Coronary artery (tissue), 2 donors: Measurements from ENCODE around the gene DLG2.

Experiments used
- DNase-seq: peaks from one replicate; pipeline ENCODE4 v3.0.0-alpha.2; 2017; ENCODE audit warnings: low spot score
- H3K27ac ChIP-seq, 2 donors: fragments of 200-600 bp; sonication (generic); one replicate each; pipeline ENCODE4 v1.5.1; 2016 to 2019
- H3K4me3 ChIP-seq: fragments of 200-600 bp; sonication (generic); 2 replicates; pipeline ENCODE4 v1.5.1; 2016; ENCODE audit warnings: mild to moderate bottlenecking, moderate library complexity
- TF ChIP-seq, protein P1 (sequence below): fragments of 200-600 bp; sonication (generic); IDR thresholded peaks from one replicate; pipeline ENCODE4 v1.5.1; 2019; ENCODE audit warnings: antibody characterized with exemption

DLG2 gene

DNA sequence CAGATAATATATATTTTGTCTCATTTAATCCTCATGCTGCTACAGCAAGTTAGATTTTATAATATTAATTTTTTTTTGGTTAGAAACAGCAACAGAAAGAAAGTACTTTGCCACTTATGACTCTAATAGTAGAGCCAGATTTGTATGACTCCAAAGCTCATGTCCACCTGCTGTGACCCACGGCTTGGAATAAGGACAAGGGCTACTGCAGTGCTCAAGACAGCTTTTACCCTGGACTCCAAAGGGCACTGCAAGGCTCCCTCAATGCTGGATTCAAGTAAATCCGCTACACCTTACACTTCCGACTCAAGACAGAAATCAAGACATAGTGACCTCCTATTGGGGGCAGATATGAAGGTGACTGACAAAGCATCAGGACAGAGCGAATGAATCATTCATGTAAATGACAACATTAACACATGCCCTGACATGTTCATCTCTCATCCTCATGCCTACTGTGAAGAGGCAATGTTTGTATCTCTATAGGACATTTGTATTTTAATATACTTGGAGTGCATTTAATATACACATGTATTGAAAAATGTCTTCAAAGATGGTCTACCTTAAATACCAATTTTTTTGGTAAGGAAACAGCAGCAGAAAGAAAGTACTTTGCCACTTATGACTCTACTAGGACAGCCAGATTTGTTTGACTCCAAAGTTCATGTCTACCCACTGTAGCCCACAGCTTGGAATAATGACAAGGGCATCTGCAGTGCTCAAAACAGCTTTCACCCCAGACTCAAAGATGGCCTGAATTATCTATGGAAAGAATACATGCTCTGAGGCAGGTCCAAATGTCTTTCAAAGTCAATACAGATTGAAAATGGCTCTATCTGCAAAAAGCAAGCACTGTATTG lies 1965.4 kb downstream of the DLG2 start:
- no peak overlapping the region for H3K4me3 ChIP-seq
- TF ChIP-seq, protein P1, sequence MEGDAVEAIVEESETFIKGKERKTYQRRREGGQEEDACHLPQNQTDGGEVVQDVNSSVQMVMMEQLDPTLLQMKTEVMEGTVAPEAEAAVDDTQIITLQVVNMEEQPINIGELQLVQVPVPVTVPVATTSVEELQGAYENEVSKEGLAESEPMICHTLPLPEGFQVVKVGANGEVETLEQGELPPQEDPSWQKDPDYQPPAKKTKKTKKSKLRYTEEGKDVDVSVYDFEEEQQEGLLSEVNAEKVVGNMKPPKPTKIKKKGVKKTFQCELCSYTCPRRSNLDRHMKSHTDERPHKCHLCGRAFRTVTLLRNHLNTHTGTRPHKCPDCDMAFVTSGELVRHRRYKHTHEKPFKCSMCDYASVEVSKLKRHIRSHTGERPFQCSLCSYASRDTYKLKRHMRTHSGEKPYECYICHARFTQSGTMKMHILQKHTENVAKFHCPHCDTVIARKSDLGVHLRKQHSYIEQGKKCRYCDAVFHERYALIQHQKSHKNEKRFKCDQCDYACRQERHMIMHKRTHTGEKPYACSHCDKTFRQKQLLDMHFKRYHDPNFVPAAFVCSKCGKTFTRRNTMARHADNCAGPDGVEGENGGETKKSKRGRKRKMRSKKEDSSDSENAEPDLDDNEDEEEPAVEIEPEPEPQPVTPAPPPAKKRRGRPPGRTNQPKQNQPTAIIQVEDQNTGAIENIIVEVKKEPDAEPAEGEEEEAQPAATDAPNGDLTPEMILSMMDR: no peak
- H3K27ac ChIP-seq: no peak overlapping the region
- DNase-seq: no peak

DNA sequence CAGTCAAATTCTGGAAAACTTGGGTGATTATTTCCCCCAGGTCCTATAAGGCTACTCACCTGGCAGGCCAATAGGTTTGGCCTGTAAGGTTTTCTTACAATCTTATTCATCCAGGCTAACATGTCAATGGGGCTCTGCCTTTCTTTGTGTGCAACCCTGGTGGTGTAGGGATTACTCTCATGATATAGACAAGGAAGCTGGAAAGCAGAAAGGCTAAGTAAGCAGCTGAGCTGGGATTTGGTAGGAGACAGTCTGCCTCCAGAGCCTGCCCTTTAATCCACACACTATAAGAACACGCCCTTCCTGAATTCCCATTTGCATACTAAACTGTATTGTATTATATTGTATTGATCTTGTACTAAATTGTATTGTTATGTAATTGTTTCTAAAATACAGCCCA lies 1967.7 kb downstream of the DLG2 start:
- no peak overlapping the region for H3K27ac ChIP-seq
- DNase-seq: no peak
- H3K4me3 ChIP-seq: no peak overlapping the region
- TF ChIP-seq, protein P1: no peak

DNA sequence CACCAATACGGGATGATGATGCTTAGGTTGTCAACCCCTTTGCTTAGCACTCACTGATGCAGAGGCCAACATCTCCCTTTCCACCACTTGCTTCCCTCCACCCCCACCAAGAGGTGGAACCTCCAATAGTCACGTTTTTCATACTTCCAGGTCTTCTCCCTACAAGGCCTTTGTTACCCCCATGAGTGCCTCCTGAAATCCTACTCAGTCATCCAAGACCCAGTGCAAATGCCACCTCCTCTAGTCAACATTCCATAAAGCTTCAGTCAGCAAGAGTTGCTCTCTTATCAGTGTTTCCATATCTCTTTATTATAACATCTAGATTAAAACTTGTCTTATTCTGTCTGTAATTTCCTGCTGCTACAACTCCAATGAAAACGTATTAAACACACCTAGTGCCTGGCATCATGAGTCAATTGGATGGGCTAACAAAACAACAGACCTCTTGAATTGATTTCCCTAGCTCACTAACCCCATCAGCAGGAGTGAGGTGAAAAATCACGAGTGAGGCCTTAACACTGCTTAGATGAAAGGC lies 1970.3 kb downstream of the DLG2 start:
- H3K27ac ChIP-seq: no peak overlapping the region
- DNase-seq: no peak
- no peak overlapping the region for H3K4me3 ChIP-seq
- TF ChIP-seq, protein P1: no peak

DNA sequence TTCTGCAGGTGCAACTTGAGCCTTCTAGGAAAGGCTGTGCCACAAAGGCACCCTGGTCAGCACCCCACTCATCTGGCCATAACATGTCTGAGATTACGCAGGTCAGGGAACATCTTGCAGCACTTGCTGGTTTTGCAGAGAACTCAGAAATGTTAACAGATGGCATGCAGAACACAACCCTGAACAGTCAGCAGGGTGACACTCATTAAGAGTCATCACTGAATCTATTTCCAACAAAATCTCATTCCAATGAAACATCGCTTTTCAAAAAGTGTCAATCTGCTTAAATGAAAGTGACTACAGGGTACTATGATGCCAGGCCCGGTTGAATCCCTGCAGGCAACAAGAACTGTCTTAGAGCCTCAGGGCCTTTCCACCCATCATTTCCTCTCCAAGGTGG lies 1971.2 kb downstream of the DLG2 start:
- TF ChIP-seq, protein P1: no peak
- DNase-seq: no peak
- H3K4me3 ChIP-seq: no peak overlapping the region
- H3K27ac ChIP-seq: no peak overlapping the region

DNA sequence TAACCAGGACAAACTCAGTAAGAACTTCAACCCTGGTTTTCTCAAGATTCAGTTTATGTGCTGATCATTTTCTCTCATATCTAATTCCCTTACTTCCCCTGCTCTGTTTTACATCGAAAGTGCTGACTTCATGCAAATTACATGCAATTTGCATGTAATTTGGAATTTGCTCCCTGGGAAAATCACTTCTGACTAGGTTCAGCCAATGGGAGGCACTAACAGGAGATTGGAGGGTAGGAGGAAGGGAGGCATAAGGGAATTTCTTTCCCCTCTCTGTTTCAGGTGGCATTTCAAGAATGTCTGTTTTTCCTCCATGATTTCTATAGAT lies 1977.7 kb downstream of the DLG2 start:
- no peak overlapping the region for H3K27ac ChIP-seq
- DNase-seq: no peak
- H3K4me3 ChIP-seq: no peak overlapping the region
- TF ChIP-seq, protein P1: no peak

DNA sequence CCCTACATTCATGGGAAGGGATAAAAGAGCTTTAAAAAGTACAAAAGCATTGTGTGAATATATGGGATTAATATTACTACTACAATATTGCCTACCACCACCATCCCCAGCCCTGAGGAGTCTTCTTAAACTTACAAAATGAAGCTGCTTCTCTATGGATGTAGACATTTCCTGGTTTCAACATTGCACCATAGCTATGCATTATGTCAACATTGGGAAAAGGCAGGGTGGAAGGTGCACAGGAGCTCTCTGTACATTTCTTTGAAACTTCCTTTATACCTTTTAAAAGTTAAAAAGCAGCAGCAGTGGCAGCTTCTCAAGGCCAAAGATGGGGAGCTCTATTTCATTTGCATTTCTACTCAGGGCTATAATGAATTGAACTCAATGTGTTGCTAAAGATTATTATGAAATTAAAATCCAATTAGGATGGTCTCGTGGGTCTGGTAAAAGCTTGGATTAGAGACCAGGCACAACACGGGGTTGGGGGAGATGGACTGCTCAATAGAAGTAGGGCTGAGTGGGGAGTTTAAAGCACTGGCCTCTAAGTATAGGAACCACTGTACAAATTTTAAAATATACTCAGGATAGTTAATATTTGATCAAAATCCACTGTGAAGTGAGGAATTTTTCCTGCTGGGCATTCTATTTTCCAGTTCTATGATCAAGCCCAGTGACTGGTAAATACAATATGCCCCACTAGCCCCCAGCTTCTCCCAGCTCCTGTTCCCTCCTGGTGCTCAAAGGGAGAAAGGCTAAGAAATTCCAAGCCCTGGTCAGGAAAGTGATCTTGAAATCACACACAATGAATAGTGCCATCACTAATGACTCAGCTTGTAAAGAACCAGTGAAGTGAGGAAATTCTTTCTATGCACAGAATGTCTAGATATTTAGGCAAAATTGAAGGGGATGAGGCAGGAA lies 1978.3 kb downstream of the DLG2 start:
- Histone ChIP-seq H3K27ac (no peak overlapping the region), H3K4me3 (no peak overlapping the region)
- TF ChIP-seq, protein P1: no peak

More for the DNA sequence above, 1978.3 kb downstream of the DLG2 start:
- DNase-seq: no peak
